Measurements from ENCODE around the gene CCKAR. TPM values are rescaled to one million over a fixed set of nuclear protein-coding genes. Genes with fewer than 3 reads are reported as not detected.
"Not testable (repeated sequence)": the region's sequence is repeated elsewhere in the genome, so short reads cannot be mapped to it uniquely, and the experiment has no call there.

CCKAR gene
- total and polyA plus RNA-seq, 2 of the 8 experiments (the other 6 are each of a cell fraction or from before 2014, with no cell fraction given): not detected

- DNase-seq (ENCODE audit: low read depth in 1 of 2, low spot score in 2 of 2); H4K5ac ChIP-seq (ENCODE audit: insufficient read length, low read depth, low read length); H3K79me2 ChIP-seq (ENCODE audit: control insufficient read depth in 1 of 2, insufficient read depth in 2 of 2, low read length in 2 of 2); H3K4me3 ChIP-seq (ENCODE audit: extremely low read depth in 1 of 4, insufficient read depth in 2 of 4, low read depth in 3 of 4, low read length in 4 of 4); H3K79me1 ChIP-seq (ENCODE audit: low read depth, low read length); H4K91ac ChIP-seq (replicated peaks; ENCODE audit: insufficient read length, low read length); H4K8ac ChIP-seq (ENCODE audit: extremely low read depth, insufficient read depth, low read length); H3K9me3 ChIP-seq (ENCODE audit: insufficient read depth in 2 of 2, low read depth in 1 of 2, low read length in 1 of 2); H3K4ac ChIP-seq (replicated peaks; ENCODE audit: insufficient read length, low read depth, low read length); H3K36me3 ChIP-seq (ENCODE audit: control insufficient read depth in 2 of 4, insufficient read depth in 4 of 4, low read length in 3 of 4); H2AFZ ChIP-seq (ENCODE audit: low read length); H3K4me1 ChIP-seq (replicated peaks in 1 of 4; ENCODE audit: control insufficient read depth in 3 of 4, insufficient read depth in 4 of 4, low read length in 3 of 4); POLR2A ChIA-PET (ENCODE audit: partially characterized antibody); H3K27ac ChIP-seq (ENCODE audit: low read depth, low read length); H3K4me2 ChIP-seq (ENCODE audit: insufficient read depth in 1 of 2, low read depth in 2 of 2, low read length in 2 of 2); H3K14ac ChIP-seq (ENCODE audit: insufficient read length); H3K9ac ChIP-seq (replicated peaks in 1 of 4; ENCODE audit: extremely low read depth in 1 of 4, low read depth in 3 of 4, low read length in 3 of 4); H4K20me1 ChIP-seq (replicated peaks in 1 of 2; ENCODE audit: control insufficient read depth in 1 of 2, insufficient read depth in 2 of 2, low read length in 2 of 2); FAIRE-seq; H2BK12ac ChIP-seq (ENCODE audit: low read depth, low read length); H3K23me2 ChIP-seq (ENCODE audit: low read depth, low read length); H2BK120ac ChIP-seq (replicated peaks; ENCODE audit: low read depth, low read length); H2AK5ac ChIP-seq (ENCODE audit: low read depth, low read length); H2BK20ac ChIP-seq (ENCODE audit: low read length); H3K56ac ChIP-seq (replicated peaks; ENCODE audit: insufficient read length, low read depth, low read length); H2BK15ac ChIP-seq (ENCODE audit: low read length); H2BK5ac ChIP-seq (ENCODE audit: low read depth, low read length); H3K18ac ChIP-seq (ENCODE audit: extremely low read depth, low read length); H3K27me3 ChIP-seq (replicated peaks in 1 of 4; ENCODE audit: control insufficient read depth in 3 of 4, extremely low read depth in 1 of 4, insufficient read depth in 3 of 4, low read length in 3 of 4); H3K23ac ChIP-seq (ENCODE audit: insufficient read length): not testable (repeated sequence)
- CTCF ChIA-PET (ENCODE audit: partially characterized antibody): interaction anchor here (0.7 kb wide), 1 partner anchor 10 kb away, joined by 3 read pairs; no protein-coding TSS in a partner anchor
- 93% methylated on average over 9 of the region's 9 CpGs; no CpG with 5 or more reads in 1 of the 2 experiments for WGBS, 2 experiments (ENCODE audit: extremely low coverage in 1 of 2, insufficient coverage in 1 of 2, insufficient read length in 1 of 2, insufficient replicate concordance in 2 of 2, low coverage in 1 of 2, low lambda C conversion rate in 2 of 2, missing lambda C conversion rate in 1 of 2)
These were observed 10.3 kb upstream of the CCKAR start for GRCh38 chr4:26500565-26500999.
